Measurements from ENCODE around the gene BTBD9. TPM values are rescaled to one million over a fixed set of nuclear protein-coding genes. Genes with fewer than 3 reads are reported as not detected.

The BTBD9 gene
- total and polyA plus RNA-seq, 2 donors (not counting 3 experiments of a cell fraction or from before 2014, with no cell fraction given): 4.9 to 15.0 TPM

DNA sequence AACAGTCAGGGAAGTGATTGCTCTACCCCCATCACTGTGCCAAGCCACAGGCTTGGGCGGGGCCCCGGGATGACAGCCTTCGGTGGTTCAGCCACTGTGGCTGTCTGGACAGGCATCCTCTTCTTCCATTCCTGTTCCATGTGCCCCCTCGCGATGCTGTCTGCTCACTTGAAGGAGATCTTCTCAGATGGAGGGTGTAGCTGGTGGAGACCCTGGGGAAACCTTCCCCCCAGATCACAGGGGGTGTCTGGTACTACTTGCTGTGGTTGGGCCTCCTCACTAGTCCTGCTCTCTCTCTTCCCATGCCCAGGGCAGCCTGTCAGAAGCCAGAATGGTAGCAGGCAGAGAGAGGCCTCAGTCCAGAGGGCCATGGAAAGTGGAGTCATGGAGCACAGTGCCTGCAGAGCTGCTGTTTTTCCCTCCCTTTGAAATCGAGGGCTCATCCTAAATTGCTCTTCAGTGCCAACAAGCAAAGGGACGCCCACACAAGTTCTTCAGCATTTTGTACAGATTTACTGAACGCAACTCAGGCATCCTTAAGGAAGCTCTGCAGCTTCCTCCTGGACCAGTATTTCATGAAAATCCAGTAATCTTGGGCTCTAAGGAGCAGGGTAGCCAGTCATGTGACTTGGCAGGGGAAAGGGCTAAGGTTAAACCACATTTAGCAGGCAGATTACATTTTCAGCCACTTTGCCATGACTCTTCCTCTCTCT lies 493.6 kb downstream of the BTBD9 start:
- no peak overlapping the region for H3K4me3 ChIP-seq (replicated peaks in 1 of 3; ENCODE audit: insufficient read depth in 1 of 3, low read depth in 1 of 3, low read length in 3 of 3)
- H3K9me3 ChIP-seq (replicated peaks; ENCODE audit: control insufficient read depth, insufficient read depth, low read length): no peaks in the 10 kb centered on the region
- H4K20me1 ChIP-seq (replicated peaks; ENCODE audit: control insufficient read depth, extremely low read depth, insufficient read depth, low read length): no peaks in the 10 kb centered on the region
- no peak overlapping the region for H3K4me2 ChIP-seq (ENCODE audit: insufficient read depth, low read length)
- FAIRE-seq (no peak), DNase-seq (ENCODE audit: low read depth, low spot score) (no peak)
- H3K9me1 ChIP-seq (replicated peaks; ENCODE audit: control insufficient read depth, extremely low read depth, insufficient read depth, low read length): no peaks in the 10 kb centered on the region
- no peak for TF ChIP-seq POLR2A (IDR thresholded peaks at IDR 0.05; ENCODE audit: low read depth, low read length)
- no peak for TF ChIP-seq MYC (IDR thresholded peaks at IDR 0.05; ENCODE audit: low read depth, low read length)
- TF ChIP-seq GATA2 (IDR thresholded peaks at IDR 0.05; ENCODE audit: insufficient read depth, insufficient read length, low read depth, low read length): no peak
- TF ChIP-seq FOS (IDR thresholded peaks at IDR 0.05; ENCODE audit: borderline replicate concordance, insufficient read depth, low read length): no peak
- TF ChIP-seq, protein P1, sequence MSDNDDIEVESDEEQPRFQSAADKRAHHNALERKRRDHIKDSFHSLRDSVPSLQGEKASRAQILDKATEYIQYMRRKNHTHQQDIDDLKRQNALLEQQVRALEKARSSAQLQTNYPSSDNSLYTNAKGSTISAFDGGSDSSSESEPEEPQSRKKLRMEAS (IDR thresholded peaks at IDR 0.05; ENCODE audit: insufficient read depth, insufficient read length): no peak
- TF ChIP-seq EZH2 (IDR thresholded peaks at IDR 0.05; ENCODE audit: borderline replicate concordance, low read depth, low read length, severe bottlenecking): no peak
- CTCF ChIA-PET: no interaction called here
- no peak overlapping the region for H3K27ac ChIP-seq (ENCODE audit: insufficient read depth, low read depth, low read length)
- no peaks in the 10 kb centered on the region for H3K4me1 ChIP-seq (ENCODE audit: control insufficient read depth, extremely low read depth, insufficient read depth, low read length)
- peaks cover 4% of the 10 kb centered on the region for H3K79me2 ChIP-seq (ENCODE audit: control insufficient read depth, insufficient read depth, low read length)
- BruUV-seq (replicated peaks): no TSS peak
- no peaks in the 10 kb centered on the region for H3K27me3 ChIP-seq (ENCODE audit: control insufficient read depth in 2 of 2, insufficient read depth in 2 of 2, low read length in 2 of 2)
- intact Hi-C loops (cut with micrococcal nuclease) (no loop called here), dilution Hi-C loops (cut with MboI; ENCODE audit: extremely low pct_ligation_motif_present, low sequenced_read_pairs) (no loop called here)
- POLR2A ChIA-PET: no interaction called here
- no peak overlapping the region for H2AFZ ChIP-seq (ENCODE audit: low read depth, low read length)
- no peak overlapping the region for H3K9ac ChIP-seq (replicated peaks; ENCODE audit: extremely low read depth, insufficient read depth, low read length)
- H3K36me3 ChIP-seq (ENCODE audit: control insufficient read depth in 2 of 2, extremely low read depth in 1 of 2, insufficient read depth in 2 of 2, low read length in 2 of 2): peaks cover 0 to 2% of the 10 kb centered on the region in 2 experiments

DNA sequence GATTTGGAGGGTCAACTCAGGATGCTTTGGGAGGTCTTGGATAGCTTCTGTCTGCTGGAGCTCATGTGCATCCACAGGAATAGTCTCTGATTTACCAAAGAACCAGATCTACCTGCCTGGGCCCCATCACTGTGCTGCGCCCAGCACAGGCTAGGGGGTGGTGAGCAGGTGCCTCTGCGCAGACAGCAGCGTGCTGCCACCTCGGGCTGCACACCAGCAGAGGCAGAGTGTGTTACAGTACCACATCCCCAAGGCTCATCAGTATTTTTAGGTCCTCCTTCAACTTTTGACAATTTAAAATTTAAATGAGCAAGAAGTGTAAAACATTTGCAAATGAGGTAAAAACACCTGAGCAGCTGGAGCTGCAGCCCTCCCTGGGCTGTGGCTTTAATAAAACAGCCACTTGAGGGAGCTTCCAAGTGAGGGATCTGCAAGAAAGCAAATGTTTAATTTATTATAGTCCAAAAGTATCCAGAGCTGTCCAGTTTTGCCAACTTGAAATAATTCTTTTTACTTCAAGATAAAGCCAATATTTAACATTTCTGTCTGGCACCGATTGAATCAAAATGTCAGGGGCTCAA lies 495.3 kb downstream of the BTBD9 start:
- DNase-seq (ENCODE audit: low read depth, low spot score): no peak
- ChIA-PET CTCF (no interaction called here), POLR2A (no interaction called here)
- Histone ChIP-seq H4K20me1 (replicated peaks; ENCODE audit: control insufficient read depth, extremely low read depth, insufficient read depth, low read length) (no peaks in the 10 kb centered on the region), H3K9ac (replicated peaks; ENCODE audit: extremely low read depth, insufficient read depth, low read length) (no peak overlapping the region), H3K27me3 (ENCODE audit: control insufficient read depth in 2 of 2, insufficient read depth in 2 of 2, low read length in 2 of 2) (no peaks in the 10 kb centered on the region), H3K9me1 (replicated peaks; ENCODE audit: control insufficient read depth, extremely low read depth, insufficient read depth, low read length) (no peaks in the 10 kb centered on the region), H3K9me3 (replicated peaks; ENCODE audit: control insufficient read depth, insufficient read depth, low read length) (no peaks in the 10 kb centered on the region), H3K27ac (ENCODE audit: insufficient read depth, low read depth, low read length) (no peak overlapping the region), H3K36me3 (ENCODE audit: control insufficient read depth in 2 of 2, extremely low read depth in 1 of 2, insufficient read depth in 2 of 2, low read length in 2 of 2) (peaks cover 0 to 2% of the 10 kb centered on the region in 2 experiments), H3K4me3 (replicated peaks in 1 of 3; ENCODE audit: insufficient read depth in 1 of 3, low read depth in 1 of 3, low read length in 3 of 3) (no peak overlapping the region), H2AFZ (ENCODE audit: low read depth, low read length) (no peak overlapping the region), H3K79me2 (ENCODE audit: control insufficient read depth, insufficient read depth, low read length) (peaks cover 4% of the 10 kb centered on the region), H3K4me2 (ENCODE audit: insufficient read depth, low read length) (no peak overlapping the region), H3K4me1 (ENCODE audit: control insufficient read depth, extremely low read depth, insufficient read depth, low read length) (no peaks in the 10 kb centered on the region)
- intact Hi-C loops (cut with micrococcal nuclease): no loop called here
- no TSS peak for BruUV-seq (replicated peaks)
- TF ChIP-seq POLR2AphosphoS5 (IDR thresholded peaks at IDR 0.05; ENCODE audit: insufficient read depth, low read depth, low read length) (no peak), EZH2 (IDR thresholded peaks at IDR 0.05; ENCODE audit: borderline replicate concordance, low read depth, low read length, severe bottlenecking) (no peak), POLR2A (IDR thresholded peaks at IDR 0.05; ENCODE audit: low read depth, low read length) (no peak), JUN (IDR thresholded peaks at IDR 0.05; ENCODE audit: borderline replicate concordance, insufficient read depth, insufficient read length, low read depth) (no peak), MYC (IDR thresholded peaks at IDR 0.05; ENCODE audit: low read depth, low read length) (no peak), FOS (IDR thresholded peaks at IDR 0.05; ENCODE audit: borderline replicate concordance, insufficient read depth, low read length) (no peak), GATA2 (IDR thresholded peaks at IDR 0.05; ENCODE audit: insufficient read depth, insufficient read length, low read depth, low read length) (no peak)
- TF ChIP-seq, protein P2, sequence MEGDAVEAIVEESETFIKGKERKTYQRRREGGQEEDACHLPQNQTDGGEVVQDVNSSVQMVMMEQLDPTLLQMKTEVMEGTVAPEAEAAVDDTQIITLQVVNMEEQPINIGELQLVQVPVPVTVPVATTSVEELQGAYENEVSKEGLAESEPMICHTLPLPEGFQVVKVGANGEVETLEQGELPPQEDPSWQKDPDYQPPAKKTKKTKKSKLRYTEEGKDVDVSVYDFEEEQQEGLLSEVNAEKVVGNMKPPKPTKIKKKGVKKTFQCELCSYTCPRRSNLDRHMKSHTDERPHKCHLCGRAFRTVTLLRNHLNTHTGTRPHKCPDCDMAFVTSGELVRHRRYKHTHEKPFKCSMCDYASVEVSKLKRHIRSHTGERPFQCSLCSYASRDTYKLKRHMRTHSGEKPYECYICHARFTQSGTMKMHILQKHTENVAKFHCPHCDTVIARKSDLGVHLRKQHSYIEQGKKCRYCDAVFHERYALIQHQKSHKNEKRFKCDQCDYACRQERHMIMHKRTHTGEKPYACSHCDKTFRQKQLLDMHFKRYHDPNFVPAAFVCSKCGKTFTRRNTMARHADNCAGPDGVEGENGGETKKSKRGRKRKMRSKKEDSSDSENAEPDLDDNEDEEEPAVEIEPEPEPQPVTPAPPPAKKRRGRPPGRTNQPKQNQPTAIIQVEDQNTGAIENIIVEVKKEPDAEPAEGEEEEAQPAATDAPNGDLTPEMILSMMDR (IDR thresholded peaks at IDR 0.05; ENCODE audit: extremely low read depth in 1 of 2, insufficient read depth in 1 of 2, low read depth in 1 of 2, low read length in 2 of 2): no peak
- TF ChIP-seq, protein P1 (IDR thresholded peaks at IDR 0.05; ENCODE audit: insufficient read depth, insufficient read length): no peak
- dilution Hi-C loops (cut with MboI; ENCODE audit: extremely low pct_ligation_motif_present, low sequenced_read_pairs): no loop called here
- FAIRE-seq: no peak

Measured in endothelial cell of umbilical vein (primary cell).